IMR-90 (cell line): ENCODE data around the gene FRZB. TPM values are rescaled to one million over a fixed set of nuclear protein-coding genes. Genes with fewer than 3 reads are reported as not detected.

Experiments
- ATAC-seq: fragments of 200-7000 bp; cut with Tn5 transposase; 2 replicates; pipeline ENCODE4 v1.9.1; 2020; ENCODE audit warnings: low read depth, mild to moderate bottlenecking, moderate library complexity
- BruUV-seq: library from RNA; stranded (reverse); fragments of 400-500 nt; replicated peaks from 2 replicates; lab custom pipeline; 2021; lab: Mats Ljungman, UMichigan
- CTCF ChIA-PET: fragments of 300-600 bp; formaldehyde crosslinking; extraction: SDS; loops from one replicate; lab custom pipeline; 2021; ENCODE audit warnings: antibody characterized with exemption; lab: Yijun Ruan, JAX
- POLR2A ChIA-PET: fragments of 300-600 bp; sonication (Branson Sonifier 250); formaldehyde crosslinking; loops from one replicate; lab custom pipeline; 2022; ENCODE audit warnings: antibody characterized with exemption; ENCODE audit not compliant: unreplicated experiment; lab: Charles Lee
- DNase-seq: peaks from one replicate; pipeline ENCODE4 v3.0.0; 2013
- H2AFZ ChIP-seq: replicated peaks from 2 replicates; pipeline ENCODE3; 2013; ENCODE audit warnings: low read length, mild to moderate bottlenecking; ENCODE audit not compliant: poor library complexity
- H2AK5ac ChIP-seq: 2 replicates; pipeline ENCODE4 v1.6.1; 2013; ENCODE audit warnings: low read depth, low read length, inconsistent platforms
- H2AK9ac ChIP-seq: replicated peaks from 2 replicates; pipeline ENCODE3; 2013; ENCODE audit warnings: mild to moderate bottlenecking, low read depth, low read length, moderate library complexity; ENCODE audit not compliant: poor library complexity
- H2BK120ac ChIP-seq: 2 replicates; pipeline ENCODE4 v1.6.1; 2013; ENCODE audit warnings: low read depth, low read length, inconsistent platforms
- H2BK15ac ChIP-seq: 3 replicates; pipeline ENCODE4 v1.6.1; 2013; ENCODE audit warnings: low read depth, low read length, inconsistent platforms
- H2BK20ac ChIP-seq: 2 replicates; pipeline ENCODE4 v1.6.1; 2013; ENCODE audit warnings: low read depth, mild to moderate bottlenecking, inconsistent platforms, low read length, moderate library complexity
- H2BK5ac ChIP-seq: 2 replicates; pipeline ENCODE4 v1.6.1; 2013; ENCODE audit warnings: mild to moderate bottlenecking, low read depth, low read length, inconsistent platforms; ENCODE audit not compliant: poor library complexity, severe bottlenecking
- H3K14ac ChIP-seq: replicated peaks from 2 replicates; pipeline ENCODE4 v1.6.1; 2013; ENCODE audit warnings: low read depth, low read length, inconsistent platforms
- H3K18ac ChIP-seq: 2 replicates; pipeline ENCODE4 v1.6.1; 2013; ENCODE audit warnings: low read depth, low read length, control low read depth
- H3K23ac ChIP-seq: 2 replicates; pipeline ENCODE4 v1.6.1; 2013; ENCODE audit warnings: low read depth, low read length, inconsistent platforms
- H3K27ac ChIP-seq: 2 replicates; pipeline ENCODE4 v1.5.1; 2013; ENCODE audit warnings: mild to moderate bottlenecking, control low read depth, low read length; ENCODE audit not compliant: insufficient read depth
- H3K27me3 ChIP-seq: 2 replicates; pipeline ENCODE4 v1.6.1; 2013; ENCODE audit warnings: low read length; ENCODE audit not compliant: control insufficient read depth, insufficient read depth
- H3K36me3 ChIP-seq: 2 replicates; pipeline ENCODE4 v1.6.1; 2013; ENCODE audit warnings: low read length, mixed read lengths; ENCODE audit not compliant: control insufficient read depth, insufficient read depth
- H3K4ac ChIP-seq: 2 replicates; pipeline ENCODE4 v1.6.1; 2013; ENCODE audit warnings: low read depth, low read length, inconsistent platforms
- H3K4me1 ChIP-seq: 2 replicates; pipeline ENCODE4 v1.6.1; 2013; ENCODE audit warnings: low read length, mixed read lengths; ENCODE audit not compliant: control insufficient read depth, insufficient read depth
- H3K4me2 ChIP-seq: 2 replicates; pipeline ENCODE4 v1.6.1; 2013; ENCODE audit warnings: low read depth, mild to moderate bottlenecking, control low read depth, low read length, moderate library complexity
- H3K4me3 ChIP-seq: 2 replicates; pipeline ENCODE4 v1.5.1; 2013; ENCODE audit warnings: low read depth, mild to moderate bottlenecking, control low read depth, low read length, moderate library complexity; ENCODE audit not compliant: insufficient read depth
- H3K56ac ChIP-seq: 2 replicates; pipeline ENCODE4 v1.6.1; 2013; ENCODE audit warnings: low read length, inconsistent platforms; ENCODE audit not compliant: insufficient read depth; ENCODE audit errors: extremely low read depth
- H3K79me1 ChIP-seq, 2 experiments: 2 replicates each; pipeline ENCODE4 v1.6.1; 2013; ENCODE audit warnings: low read length in 2 of 2, inconsistent platforms in 1 of 2, low read depth in 1 of 2
- H3K9ac ChIP-seq: 2 replicates; pipeline ENCODE4 v1.6.1; 2013; ENCODE audit warnings: low read depth, low read length, control low read depth
- H3K9me1 ChIP-seq: 2 replicates; pipeline ENCODE4 v1.6.1; 2013; ENCODE audit warnings: low read length, inconsistent platforms; ENCODE audit not compliant: insufficient read depth
- H3K9me3 ChIP-seq: 2 replicates; pipeline ENCODE4 v1.6.1; 2013; ENCODE audit warnings: low read length; ENCODE audit not compliant: control insufficient read depth, insufficient read depth
- H4K20me1 ChIP-seq: 2 replicates; pipeline ENCODE4 v1.6.1; 2013; ENCODE audit warnings: low read length, inconsistent platforms; ENCODE audit not compliant: insufficient read depth
- H4K5ac ChIP-seq: 2 replicates; pipeline ENCODE4 v1.6.1; 2013; ENCODE audit warnings: mild to moderate bottlenecking, low read depth, low read length, control low read depth
- H4K8ac ChIP-seq, 2 experiments: 2 replicates each; pipeline ENCODE4 v1.6.1; 2013; ENCODE audit warnings: low read depth in 2 of 2, low read length in 2 of 2, control low read depth in 1 of 2, inconsistent platforms in 1 of 2
- H4K91ac ChIP-seq: 2 replicates; pipeline ENCODE4 v1.6.1; 2013; ENCODE audit warnings: low read depth, low read length, inconsistent platforms; ENCODE audit not compliant: insufficient read depth
- MAFK ChIP-seq: IDR thresholded peaks from 2 replicates; pipeline ENCODE4 v1.6.1; 2012; ENCODE audit warnings: low read depth, low read length, improper control_type of control experiment
- MAZ ChIP-seq: IDR thresholded peaks from 2 replicates; pipeline ENCODE4 v1.6.1; 2012; ENCODE audit warnings: low read depth, mild to moderate bottlenecking, low read length, improper control_type of control experiment, moderate library complexity, borderline replicate concordance
- MXI1 ChIP-seq: IDR thresholded peaks from 2 replicates; pipeline ENCODE4 v1.6.1; 2012; ENCODE audit warnings: low read depth, mild to moderate bottlenecking, low read length, moderate library complexity, borderline replicate concordance
- POLR2A ChIP-seq: IDR thresholded peaks from 2 replicates; pipeline ENCODE4 v1.6.1; 2012; ENCODE audit warnings: mild to moderate bottlenecking, low read depth, low read length
- RCOR1 ChIP-seq: IDR thresholded peaks from 2 replicates; pipeline ENCODE4 v1.6.1; 2012; ENCODE audit warnings: mild to moderate bottlenecking, low read length, improper control_type of control experiment; ENCODE audit not compliant: insufficient replicate concordance
- RFX5 ChIP-seq: IDR thresholded peaks from 2 replicates; pipeline ENCODE4 v1.8.0; 2012; ENCODE audit warnings: low read depth, mild to moderate bottlenecking, low read length, moderate library complexity
- WGBS, 2 experiments: methylation state at CpG; one replicate each; pipeline versions ENCODE4 v1.1.5 to v1.1.7; 2013; ENCODE audit warnings: missing lambda C conversion rate in 2 of 2; ENCODE audit not compliant: insufficient read length in 1 of 2; ENCODE audit errors: extremely low coverage in 2 of 2; 5-methylcytosine and 5-hydroxymethylcytosine counted together
- dilution Hi-C: fragments of 300-500 bp; cut with HindIII; formaldehyde crosslinking; loops from one replicate; pipeline ENCODE4 v1.14.3; 2018; ENCODE audit warnings: low sequenced_read_pairs; ENCODE audit not compliant: unreplicated experiment
- in situ Hi-C: fragments of 300-500 bp; cut with MboI; formaldehyde crosslinking; loops from 3 replicates; pipeline ENCODE4 v1.14.3; 2019; ENCODE audit warnings: low sequenced_read_pairs, inconsistent platforms, mixed read lengths
- intact Hi-C: fragments of 100-400 bp; cut with micrococcal nuclease; formaldehyde crosslinking; loops from 2 replicates; pipeline ENCODE4 v1.10.0; 2022
- polyA plus RNA-seq, 3 experiments: library from polyadenylated mRNA; depleted of rRNA; stranded (reverse); fragments of >200 nt; gene quantifications; 2 replicates each; pipeline ENCODE4 v1.2.3, GENCODE V29; 2012; ENCODE audit warnings: low replicate concordance in 1 of 3
- total RNA-seq: library from RNA; depleted of rRNA; stranded (reverse); fragments of >200 nt; gene quantifications from 2 replicates; pipeline ENCODE4 v1.2.3, GENCODE V29; 2012

The FRZB gene
- total and polyA plus RNA-seq, 2 of the 4 experiments (the other 2 are of a cell fraction), result 0.18 to 1.2 TPM

GRCh38 chr2:182852090-182852489 is 14.3 kb downstream of the FRZB start:
- Histone ChIP-seq H2AK5ac (no peak overlapping the region), H3K4me2 (no peak overlapping the region), H3K36me3 (no peaks in the 10 kb centered on the region), H3K4ac (no peak overlapping the region), H2AK9ac (no peak overlapping the region), H3K27me3 (peaks cover 1% of the 10 kb centered on the region), H2BK120ac (no peak overlapping the region), H3K56ac (no peak overlapping the region), H4K8ac (no peak overlapping the region), H2BK5ac (no peak overlapping the region), H2AFZ (no peak overlapping the region), H3K23ac (no peak overlapping the region), H3K4me3 (no peak overlapping the region), H2BK15ac (no peak overlapping the region), H3K14ac (no peak overlapping the region), H4K5ac (no peak overlapping the region), H4K20me1 (no peaks in the 10 kb centered on the region), H3K79me1 (no peaks in the 10 kb centered on the region), H3K9ac (no peak overlapping the region), H2BK20ac (no peak overlapping the region), H3K4me1 (no peaks in the 10 kb centered on the region; the same call in 1 of the 2 replicates), H3K9me1 (no peaks in the 10 kb centered on the region), H3K9me3 (no peaks in the 10 kb centered on the region), H3K27ac (no peak overlapping the region), H4K91ac (no peak overlapping the region), H3K18ac (no peak overlapping the region)
- ChIA-PET POLR2A (no interaction called here), CTCF (interaction anchor here (1.6 to 1.9 kb wide), 2 partner anchors 9 kb away, joined by 5 to 6 read pairs; no protein-coding TSS in a partner anchor)
- ATAC-seq (no peak), DNase-seq (no peak)
- no CpG with 5 or more reads among the region's 1 CpG for WGBS, 2 experiments
- in situ Hi-C loops (no loop called here), dilution Hi-C loops (no loop called here), intact Hi-C loops (no loop called here)
- no peak for TF ChIP-seq MAFK
- no peak for TF ChIP-seq RFX5
- no peak for TF ChIP-seq RCOR1
- TF ChIP-seq MAZ, result no peak
- no peak for TF ChIP-seq MXI1
- no peak for TF ChIP-seq POLR2A
- no TSS peak for BruUV-seq
